NOMO-1 treated with dmso at 0.1 percent for 144 hours (cell line): Measurements from ENCODE around the gene FAM163B.

Source experiments
- DNase-seq: peaks from one replicate; lab custom pipeline; 2025; ENCODE audit not compliant: unreplicated experiment; lab: John Stamatoyannopoulos, UW

Gene FAM163B

DNA sequence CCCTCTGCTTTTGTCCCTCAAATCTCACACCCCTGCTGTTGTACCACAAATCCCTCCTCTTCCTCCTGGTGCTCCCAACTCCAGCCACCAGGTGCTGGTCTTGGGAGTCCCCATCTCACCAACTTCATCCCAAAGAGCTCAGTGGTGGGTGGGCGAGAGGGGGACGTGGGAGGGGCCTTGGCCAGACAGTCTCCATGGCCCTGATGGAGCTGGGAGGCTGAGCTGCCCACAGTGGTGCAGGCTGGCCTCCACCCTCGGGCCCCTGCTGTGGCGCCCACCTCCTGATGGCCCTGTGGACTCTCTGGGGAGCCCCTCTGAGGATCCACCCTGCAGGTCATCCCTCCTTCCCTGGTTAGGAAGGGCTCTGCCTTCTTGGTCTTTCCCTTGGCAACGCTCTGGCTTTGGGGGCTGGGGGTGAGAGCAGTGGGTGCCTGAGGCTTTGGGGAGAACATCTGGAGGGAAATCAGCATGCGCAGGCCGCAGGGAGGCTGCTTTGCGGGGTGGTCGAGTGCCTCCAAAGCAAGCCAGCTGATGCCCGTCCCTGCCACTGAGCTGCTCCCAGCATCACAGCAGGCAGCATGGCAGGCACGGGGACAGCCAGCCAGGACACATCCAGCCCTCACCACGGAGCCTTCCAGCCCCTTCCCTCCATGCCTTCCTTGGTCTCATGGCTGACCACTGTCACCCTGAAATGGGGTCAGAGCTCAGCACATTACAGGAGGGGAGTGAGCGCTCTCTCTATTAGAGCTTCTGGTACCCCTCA is 7.6 kb upstream of the FAM163B start:
- DNase-seq = no peak

DNA sequence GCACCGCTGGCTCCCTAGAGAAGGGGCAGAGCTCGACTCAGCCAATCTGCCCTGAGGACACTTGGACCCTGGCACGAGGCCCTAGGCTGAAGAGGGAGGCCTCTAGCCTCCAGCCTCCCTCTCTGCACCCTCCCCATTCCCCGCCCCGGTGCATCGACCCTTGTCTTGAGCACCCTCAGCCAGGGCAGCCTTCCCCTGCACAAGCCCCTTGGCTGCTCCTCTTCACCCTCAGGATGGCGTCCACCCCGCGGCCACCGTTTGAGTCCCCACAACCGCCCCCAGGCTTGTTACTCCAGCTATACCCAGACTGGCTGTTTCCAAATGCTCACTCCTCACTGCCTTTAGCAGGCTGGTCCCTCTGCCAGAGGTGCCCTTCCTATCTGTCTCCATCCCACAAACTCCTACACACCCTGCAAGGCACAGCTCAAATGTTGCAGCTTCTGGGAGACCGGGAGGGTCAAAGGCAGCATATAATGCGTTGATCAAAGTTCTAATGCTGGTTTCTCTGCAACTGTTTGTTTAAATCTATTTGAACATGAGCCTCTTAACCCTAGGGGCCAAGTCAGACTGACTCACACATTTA is 6.5 kb upstream of the FAM163B start:
- no peak for DNase-seq

DNA sequence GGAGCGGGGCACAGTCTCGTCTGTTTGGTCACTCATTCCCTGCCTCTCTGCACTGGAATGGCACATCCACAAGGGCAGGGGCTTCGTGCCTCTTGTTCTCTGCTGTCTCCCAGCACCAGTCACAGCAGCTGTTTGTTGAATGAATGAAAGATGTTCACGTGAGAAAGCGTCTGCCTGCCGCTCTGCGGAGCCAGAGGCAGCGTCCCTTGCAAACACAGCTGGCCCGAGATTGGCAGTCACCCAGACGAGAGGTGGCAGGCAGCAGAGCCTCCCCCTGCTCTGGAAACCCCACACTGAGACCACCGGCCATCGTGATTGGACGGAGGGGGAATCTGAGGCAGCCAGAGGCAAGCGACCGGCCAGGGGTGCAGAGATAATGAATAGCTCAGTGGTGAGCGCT is 6.0 kb upstream of the FAM163B start:
- no peak for DNase-seq

DNA sequence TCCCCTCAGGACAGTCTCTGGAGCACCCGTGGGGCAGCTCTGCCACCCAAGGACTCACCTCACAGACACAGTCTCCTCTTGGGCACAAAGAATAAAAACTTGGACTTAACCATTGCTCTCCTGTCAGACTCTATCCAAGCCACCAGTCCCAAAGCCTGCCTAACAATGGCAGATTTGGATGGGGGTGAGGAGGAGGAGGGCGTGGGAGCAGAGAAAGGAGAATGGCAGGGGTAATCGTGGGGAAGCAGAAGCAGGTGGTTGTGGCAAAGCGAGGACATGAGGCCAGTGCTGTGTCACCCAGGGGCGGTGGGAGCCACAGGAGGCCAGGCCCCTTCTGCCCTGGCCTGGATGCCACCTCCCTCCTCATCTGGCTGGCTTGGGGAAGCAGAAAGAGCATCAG is 5.5 kb upstream of the FAM163B start:
- DNase-seq = no peak

DNA sequence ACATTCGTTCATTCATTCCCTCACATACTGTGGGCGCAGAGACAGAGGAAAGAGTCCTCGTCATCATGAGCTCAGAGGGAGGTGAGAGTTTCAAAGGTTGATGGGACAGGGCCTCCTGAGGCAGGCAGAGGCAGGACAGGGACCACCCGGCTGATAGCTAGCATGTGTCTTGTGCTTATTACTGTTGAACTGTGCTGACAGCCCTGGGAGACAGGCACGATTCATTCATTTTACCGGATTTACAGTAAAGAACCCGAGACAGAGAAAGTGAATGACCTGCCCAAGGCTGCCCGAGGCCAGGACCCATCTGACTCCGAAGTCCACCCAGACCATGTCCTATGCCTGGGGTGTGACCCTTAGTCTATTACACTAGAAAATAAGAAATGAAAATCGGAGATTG is 4.9 kb upstream of the FAM163B start:
- DNase-seq = no peak

DNA sequence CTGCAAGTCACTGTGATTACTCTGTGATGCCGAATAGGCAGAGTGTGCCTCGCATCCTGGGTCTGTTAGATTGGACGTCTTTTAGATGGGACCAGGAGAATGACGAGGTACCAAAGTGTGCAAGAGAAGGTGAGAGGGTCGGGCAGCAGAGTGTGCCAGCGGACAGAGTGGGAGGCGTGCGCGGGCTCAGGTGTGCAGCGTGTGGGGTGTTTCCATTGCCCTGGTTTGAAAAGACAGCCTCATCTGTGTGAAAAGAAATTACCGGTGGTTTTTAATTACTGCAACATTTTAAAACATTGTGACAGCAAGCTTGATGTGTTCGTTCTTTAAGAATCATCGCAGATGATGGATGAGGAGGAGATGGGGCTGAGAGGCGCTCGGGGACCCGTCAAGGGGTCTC is 4.2 kb upstream of the FAM163B start:
- DNase-seq = no peak

DNA sequence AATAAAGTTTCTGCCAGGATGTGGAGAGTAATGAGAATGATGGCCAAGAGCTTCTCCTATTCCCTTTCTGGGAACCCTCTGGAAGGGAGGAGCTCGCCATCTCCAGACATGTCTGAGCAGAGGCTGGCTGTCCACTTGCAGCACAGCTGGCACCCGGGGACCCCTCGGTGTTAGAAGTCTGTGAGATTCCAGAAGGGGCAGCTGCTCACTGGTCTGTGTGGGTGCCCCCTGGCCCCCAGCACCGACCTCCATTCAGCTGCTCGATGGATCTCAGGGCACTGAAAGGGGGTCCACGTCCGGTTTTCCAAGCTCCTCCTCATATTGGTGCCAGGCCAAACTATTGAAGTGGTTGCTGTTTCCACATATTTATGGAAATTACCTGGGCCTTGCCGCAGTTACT is 3.6 kb upstream of the FAM163B start:
- no peak for DNase-seq

DNA sequence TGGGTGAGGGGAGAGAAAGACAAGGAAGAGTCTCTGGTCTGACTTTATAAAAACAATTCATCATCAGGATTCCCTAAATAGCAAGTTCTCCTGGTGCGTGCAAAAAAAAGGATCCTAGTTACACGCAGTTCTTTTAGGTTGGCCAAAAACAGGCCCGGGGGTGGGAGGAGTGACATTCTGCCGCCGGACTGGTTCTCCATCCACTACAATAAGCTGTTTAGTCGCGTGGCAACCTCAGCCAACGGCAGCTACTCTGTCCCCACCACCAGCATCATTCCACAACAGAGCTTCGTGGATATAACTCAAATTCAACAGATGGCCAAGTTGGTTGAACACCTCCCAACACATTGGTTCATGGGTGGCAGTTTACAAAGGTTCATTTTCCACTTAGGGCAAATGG is 2.9 kb upstream of the FAM163B start:
- DNase-seq = no peak

DNA sequence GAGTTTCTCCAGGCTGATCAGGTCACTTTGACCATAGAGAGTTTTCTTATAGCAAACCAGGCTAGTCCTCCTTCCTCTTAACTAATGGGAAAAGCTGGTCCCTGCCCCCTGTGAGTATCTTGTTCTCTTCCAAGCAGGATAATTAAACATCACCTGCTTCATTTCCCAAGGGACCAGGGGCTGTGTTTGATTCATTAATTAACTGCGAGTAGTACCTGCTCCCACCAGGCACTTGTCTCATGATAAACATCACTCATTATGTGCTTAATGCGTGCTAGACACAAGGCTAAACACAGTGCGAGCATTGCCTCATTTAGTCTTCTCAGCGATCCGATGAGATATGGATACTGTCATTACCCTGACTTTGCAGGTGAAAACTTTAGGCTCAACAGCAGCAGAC is 1.7 kb upstream of the FAM163B start:
- no peak for DNase-seq

DNA sequence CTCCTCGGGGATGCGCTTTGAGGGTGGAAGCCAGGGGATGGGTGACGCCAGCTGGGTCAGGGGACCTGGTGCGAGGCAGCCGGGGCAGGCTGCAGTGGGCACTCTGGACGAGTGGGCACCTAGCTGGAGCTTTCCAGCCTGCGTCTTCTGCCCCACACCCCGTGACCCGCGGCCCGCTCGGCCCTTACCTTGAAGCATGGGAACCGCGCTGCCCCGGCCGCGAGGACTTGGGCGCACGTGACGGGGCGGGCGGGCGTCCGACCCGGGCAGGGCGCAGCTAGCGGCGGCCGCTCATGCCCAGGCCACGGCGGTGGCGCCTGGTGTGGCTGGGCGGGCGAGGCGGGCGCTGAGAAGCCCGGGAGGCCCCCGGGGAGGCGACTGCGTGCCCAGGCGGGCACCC is 300 bp downstream of the FAM163B start:
- no peak for DNase-seq

DNA sequence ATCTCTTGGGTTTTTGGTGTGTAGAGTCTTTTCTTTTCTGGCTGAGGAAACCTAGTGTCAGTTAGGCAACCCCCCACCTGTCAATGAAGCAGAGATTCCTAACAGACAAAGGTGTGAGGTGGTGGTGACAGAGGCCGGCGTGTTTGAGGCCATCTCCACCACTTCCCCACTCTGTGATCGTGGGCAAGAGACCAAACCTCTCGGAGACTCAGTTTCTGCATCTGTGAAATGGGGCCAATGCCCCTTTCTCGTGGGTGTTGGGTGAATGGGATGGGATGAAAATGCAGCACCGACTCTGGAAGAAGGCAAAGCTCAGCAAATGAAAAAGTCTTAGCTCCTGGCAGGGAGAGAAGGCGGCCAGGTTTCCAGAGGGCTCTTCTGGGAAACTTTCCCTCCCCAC is 807 bp downstream of the FAM163B start:
- DNase-seq = no peak

DNA sequence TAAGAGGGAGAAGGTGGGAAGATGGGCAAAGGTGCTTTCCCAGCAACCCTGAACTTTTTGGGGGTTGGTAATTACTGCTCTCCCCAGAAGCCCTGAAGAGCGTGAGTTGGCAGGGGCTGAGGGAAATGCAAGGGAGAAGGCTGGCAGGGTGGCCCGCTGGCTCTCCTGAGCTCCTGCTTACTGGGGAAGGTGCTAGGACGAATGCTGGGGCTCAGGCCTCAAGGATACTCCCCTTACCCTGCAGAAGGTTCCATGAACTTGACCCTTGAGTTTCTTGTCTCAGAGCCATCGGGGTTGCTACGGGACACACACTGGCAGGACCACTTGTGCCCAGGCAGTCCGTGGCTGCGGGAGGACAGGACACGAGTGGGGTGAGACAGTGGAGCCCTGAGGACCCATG is 1.2 kb downstream of the FAM163B start:
- no peak for DNase-seq

DNA sequence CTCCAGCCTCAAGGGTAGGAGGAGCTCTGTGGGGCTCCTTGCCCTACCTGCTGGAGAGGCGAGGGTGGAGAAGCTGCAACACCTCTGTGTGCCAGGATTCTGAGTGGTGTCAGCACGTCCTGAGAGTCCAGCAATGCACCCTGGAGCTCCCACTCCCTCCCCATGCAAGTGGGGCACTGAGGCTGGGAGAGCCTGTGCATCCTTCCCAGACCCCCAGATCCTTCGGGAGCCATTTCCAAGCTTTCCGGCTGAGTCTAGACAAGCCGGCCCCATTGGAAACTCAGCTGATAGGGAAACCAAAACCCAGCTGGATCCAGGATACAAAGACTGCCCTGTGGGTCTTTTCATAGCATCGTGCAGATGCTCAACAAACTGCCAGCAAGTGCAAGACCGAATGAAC is 1.8 kb downstream of the FAM163B start:
- no peak for DNase-seq

DNA sequence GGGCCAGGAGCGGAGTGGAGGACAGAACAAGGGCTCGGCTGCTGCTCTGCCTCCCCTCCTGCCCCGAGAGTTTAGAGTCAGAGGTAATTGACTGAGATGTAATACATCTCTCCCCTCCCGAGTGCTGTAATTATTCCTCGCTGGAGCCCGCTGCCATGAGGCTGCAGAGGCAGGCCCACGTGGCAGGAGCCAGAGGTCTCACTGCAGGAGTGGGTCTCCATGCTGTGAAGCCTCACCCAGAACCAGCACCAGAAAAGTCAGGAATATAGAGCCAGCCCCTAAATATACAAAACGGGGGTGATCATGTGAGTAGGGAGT is 2.5 kb downstream of the FAM163B start:
- DNase-seq = no peak

DNA sequence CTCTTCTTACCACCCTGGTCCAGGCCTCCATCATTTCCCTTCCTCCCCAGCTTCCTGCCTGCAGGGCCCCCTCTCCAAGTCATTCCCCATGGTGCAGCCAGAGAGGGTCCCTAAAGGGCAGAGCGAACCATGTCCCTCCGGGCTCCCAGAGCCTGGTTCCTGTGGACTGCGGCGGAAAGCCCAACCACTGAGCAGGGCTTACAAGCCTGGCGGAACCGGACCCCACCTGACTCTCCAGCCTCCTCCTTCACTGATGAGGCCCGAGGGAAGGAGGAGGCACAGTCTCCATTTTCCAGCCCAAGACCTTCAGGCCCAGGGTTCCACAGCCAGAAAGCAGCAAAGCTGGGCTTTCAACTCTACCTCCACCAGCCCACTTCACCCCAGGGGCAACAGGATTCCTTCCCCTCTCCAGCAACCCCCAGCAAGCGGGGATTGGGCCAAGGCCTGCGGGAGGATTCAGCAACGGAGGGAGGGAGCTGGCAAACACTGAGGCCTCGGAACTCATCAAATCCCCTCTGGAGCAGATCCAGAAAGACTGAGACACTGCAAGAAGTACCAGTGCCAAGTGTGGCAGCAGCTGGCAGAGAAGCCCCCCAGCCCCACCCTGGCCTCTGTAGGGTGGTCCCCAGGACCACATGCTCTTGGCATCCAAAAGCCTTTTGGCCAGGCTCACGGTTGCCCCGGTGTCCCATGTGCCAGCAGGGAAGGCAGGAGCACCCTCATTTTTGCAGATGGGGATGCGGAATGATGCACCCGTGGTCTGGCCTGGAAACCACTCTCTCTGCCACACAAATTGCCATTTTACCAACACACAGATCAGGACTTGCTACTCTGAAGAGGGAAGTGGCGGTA is 3.1 kb downstream of the FAM163B start:
- DNase-seq = no peak

DNA sequence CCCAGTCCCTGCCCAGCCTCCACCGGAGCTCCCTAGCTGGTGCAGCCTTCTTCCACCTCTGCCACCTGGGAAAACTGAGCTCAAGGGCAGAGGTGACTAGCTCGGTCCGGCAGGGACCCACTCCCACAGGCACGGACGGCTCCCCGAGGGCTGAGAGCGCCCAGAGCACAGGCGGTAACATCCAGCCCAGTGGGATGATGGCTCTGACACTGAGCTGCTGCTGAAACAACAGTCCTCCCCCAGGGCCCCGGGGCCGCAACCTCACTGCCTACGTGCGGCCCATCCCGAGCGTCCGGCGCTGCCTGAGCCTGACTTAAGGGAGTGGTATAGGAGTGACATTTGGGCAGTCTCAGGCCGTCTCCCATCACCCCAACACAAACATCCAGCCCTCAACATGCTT is 3.7 kb downstream of the FAM163B start:
- DNase-seq = no peak

DNA sequence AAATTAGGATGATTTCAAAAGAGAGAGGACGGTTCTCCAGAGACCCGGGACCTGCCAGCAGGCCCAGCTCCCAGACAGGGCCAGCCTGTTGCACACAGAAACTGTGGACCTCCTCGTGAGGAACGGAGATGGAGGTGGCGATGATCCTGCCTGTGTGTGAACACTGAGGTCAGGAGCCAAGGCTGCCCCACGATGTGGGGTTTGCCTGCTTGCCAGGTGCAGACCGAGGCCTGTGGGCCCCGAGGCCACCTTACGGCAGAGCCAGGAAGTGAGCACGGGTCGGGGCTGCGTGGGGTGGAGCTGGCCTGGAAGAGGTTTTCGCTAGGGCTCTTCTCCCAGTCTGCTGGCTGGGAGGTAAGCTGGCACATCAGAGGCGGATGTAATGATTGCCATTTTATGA is 4.3 kb downstream of the FAM163B start:
- no peak for DNase-seq

DNA sequence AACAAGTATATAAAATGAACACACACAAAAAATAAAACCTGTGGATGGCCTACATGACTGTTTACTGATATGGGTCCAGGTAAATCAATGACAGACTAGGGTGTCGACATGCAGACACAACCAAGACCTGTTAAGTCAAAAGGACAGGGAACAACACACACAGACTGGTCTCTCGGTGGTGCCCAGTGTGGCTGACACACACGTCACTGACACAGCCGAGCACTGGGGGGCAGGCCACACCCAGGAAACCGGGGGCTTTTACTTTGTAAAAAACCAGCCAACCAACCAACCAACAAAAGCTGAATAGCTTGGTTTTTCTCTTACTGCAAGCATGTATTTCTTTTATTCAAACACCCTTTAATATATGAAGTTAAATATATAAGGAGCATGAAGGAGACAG is 5.0 kb downstream of the FAM163B start:
- DNase-seq = no peak

DNA sequence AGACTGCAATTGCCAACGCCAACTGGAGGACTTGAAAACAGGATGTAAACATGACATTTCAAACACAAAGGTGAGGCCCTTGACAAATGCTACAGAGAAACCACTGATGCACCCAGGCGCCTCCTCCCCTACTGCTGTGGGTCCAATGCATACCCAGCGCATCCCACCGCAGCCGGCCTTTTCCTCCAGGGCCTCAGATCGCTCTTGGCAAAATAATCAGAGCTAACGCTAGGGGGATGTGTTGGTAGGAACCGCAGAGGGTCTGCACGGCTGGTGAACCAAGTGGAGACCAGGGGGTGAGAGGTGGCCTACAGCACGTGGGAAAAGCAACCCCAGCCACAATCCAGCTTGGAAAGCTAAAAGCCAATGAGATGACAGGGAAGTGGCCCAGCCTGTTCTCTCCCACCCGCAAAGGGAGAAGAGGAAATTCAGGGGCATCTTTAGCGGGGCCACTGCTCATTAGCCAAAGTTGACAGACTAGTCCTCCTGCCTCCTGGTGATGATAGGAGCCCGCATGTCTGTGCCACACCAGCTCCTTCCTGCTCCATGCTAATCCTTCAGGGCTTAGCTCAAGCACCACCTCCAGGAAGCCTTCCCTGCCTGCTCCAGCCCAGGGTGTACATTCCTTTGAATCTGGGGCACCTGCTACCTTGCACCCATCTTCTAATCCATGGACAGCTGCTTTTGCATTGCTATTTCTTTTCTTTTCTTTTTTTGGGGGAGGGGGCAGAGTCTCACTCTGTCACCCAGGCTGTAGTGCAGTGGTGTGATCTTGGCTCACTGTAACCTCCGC is 5.9 kb downstream of the FAM163B start:
- no peak for DNase-seq

DNA sequence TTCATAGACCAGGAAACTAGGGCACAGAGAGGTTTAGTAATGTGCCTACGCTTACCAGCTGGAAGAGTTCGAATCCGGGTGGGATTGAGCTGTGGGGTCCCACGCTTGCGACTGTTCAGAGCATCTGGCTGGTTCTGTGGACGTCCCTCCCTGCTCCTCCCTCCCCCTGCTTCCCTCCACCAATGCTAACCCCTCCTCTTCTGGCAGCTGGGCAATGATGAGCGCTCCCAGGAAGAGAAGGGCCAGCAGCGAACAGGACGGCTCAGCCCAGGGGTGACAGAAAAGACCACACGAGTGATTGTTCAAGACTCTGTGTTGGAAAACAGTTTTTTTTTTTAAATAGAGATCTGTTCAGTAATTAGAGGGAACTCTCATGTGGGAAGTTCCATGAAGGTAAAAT is 6.9 kb downstream of the FAM163B start:
- DNase-seq = no peak

DNA sequence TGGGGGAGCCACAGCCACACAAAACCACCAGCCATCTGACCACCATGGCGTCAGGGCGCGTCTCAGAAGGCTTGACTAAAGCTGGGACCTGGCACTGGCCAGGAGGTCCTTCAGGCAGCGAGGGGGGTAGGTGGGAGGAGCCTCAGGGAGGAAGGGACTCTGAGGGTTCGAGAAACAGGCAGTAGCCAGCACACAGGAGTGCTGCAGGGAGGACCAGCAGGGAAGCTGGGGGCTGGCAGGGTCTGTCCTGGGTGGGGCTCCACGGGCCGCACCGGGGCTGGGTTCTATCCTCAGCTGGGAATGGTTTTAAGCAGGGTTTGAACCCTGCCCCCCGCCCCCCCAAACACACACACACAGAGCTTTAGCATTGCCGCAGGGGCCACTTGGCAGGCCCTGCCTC is 7.4 kb downstream of the FAM163B start:
- no peak for DNase-seq

DNA sequence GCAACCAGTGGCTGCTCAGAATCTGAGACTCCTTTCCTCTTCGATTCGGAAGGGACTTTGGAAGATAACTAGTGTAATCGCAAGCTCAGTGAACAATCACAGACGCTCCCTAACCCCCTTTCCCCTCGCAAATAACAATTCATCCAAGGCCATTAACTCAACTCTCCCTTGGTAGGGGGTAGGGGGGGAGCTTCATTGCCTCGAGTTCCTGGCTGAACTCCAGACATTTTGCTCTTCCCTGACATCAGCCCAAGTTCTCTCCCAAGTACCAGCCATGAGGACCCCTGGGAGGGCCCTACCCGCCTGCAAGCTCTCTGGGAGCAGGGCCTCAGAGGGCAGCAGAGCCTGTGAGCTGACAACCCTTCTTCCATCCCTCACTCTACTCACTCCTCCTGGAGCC is 8.4 kb downstream of the FAM163B start:
- no peak for DNase-seq
